T-helper 2 cell treated with Interferon-gamma antibody and Interleukin-4, amounts not matched to agents 5 μg/mL and 100 μg/mL, for 36 hours (primary cell): ENCODE measurements around the gene LRRC4C.
"Not testable (repeated sequence)": the region's sequence is repeated elsewhere in the genome, so short reads cannot be mapped to it uniquely, and the experiment has no call there.

Experiments
- DNase-seq: peaks from one replicate; pipeline ENCODE4 v3.0.0; 2021; ENCODE audit warnings: low spot score
- H3K27ac Mint-ChIP-seq: one replicate; pipeline ENCODE4 v1.8.0; 2021; ENCODE audit warnings: mild to moderate bottlenecking, mixed read lengths
- H3K27me3 Mint-ChIP-seq: one replicate; pipeline ENCODE4 v1.8.0; 2021; ENCODE audit warnings: low read depth, mixed read lengths
- H3K36me3 Mint-ChIP-seq: one replicate; pipeline ENCODE4 v1.8.0; 2021; ENCODE audit warnings: low read depth, mixed read lengths
- H3K4me1 Mint-ChIP-seq: one replicate; pipeline ENCODE4 v1.8.0; 2021; ENCODE audit warnings: low read depth, mixed read lengths
- H3K4me3 Mint-ChIP-seq: one replicate; pipeline ENCODE4 v1.8.0; 2022; ENCODE audit warnings: mild to moderate bottlenecking, moderate library complexity, mixed read lengths
- H3K9me3 Mint-ChIP-seq: one replicate; pipeline ENCODE4 v1.8.0; 2021; ENCODE audit warnings: mixed read lengths

LRRC4C gene

DNA sequence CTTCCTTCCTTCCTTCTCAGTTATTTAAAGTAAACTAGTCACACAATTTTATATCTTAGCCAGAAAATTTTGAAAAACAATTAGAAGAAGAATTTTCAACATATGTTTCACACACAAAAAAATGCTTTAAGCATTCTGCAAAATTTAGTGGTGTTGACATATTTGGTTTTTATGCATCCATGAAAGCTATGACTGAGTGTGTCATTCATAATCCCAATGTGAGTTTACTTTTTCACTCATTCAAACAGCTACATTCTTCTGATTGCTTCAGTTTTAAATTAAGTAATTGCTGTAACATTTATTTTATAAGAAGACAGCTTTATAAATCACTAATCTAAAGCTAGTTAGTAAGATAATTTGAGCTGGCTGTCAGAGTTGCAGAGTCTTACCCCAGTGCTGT lies 453.5 kb downstream of the LRRC4C start:
- H3K4me1 Mint-ChIP-seq = no peaks in the 10 kb centered on the region
- H3K9me3 Mint-ChIP-seq = peaks cover 35% of the 10 kb centered on the region
- no peak overlapping the region for H3K27ac Mint-ChIP-seq
- H3K4me3 Mint-ChIP-seq = no peak overlapping the region
- no peaks in the 10 kb centered on the region for H3K27me3 Mint-ChIP-seq
- DNase-seq = no peak
- H3K36me3 Mint-ChIP-seq = no peaks in the 10 kb centered on the region

DNA sequence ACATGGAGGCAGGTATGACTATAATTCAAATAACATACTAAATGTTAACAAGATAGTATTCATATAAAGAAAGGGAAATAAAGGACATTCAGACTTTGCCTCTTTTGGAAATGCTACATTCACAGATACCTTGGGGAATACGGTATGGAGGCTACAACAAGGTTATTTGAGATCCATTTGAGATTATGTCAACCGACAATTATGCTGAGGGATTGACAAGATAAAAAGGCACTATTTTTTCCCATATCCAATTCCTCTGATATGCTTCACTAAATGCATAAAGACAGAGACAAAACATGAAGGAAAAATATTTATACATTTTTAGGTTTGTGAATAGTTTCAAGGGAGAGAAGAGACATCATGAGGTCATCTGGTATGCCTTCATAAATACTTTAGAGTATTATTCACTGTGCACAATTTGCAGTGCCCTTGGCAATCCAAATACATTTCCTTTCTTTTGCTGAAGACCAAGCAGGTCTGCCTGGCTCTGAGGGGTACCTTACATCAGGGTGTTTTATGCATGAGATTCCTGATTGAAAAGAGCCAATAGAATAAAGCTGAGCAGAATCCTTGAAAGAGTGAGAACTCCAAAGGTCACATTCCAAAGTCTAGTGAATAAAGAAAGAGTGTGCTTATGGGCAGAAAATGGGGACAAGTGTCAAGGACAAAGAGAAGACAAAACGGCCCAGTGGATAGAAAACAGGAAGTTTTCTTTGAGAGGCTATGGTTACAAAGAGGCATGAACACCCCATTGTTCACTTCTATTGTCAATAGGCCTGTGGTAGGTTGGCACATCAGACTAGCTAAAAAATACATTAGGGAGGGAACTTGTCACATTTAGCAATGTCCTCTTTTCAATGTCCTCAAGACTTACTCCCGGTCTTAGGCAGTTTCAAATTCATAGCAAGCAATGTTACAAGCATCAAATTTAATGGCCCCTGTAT lies 455.8 kb downstream of the LRRC4C start:
- Mint-ChIP-seq H3K4me1 (no peaks in the 10 kb centered on the region), H3K9me3 (peaks cover 45% of the 10 kb centered on the region), H3K27me3 (no peaks in the 10 kb centered on the region), H3K4me3 (no peak overlapping the region), H3K36me3 (no peaks in the 10 kb centered on the region), H3K27ac (no peak overlapping the region)
- DNase-seq = no peak

DNA sequence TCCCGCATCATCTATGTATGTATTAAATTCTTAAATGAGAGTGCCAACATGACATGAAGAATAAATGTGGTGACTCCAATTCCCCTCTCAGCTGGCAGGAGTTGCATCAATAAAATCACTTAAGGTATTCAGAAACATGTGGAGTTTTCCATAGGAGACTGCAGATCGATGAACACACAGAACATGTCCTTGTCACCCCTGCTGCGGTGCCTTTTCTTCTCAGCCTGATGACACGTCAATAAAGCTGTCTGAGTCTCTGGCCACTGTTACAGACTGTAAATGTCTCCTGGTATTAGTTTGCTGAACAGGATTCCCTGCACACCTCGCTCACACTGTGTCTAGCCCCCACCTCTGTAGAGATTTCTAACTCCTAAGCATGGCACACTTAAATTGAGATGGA lies 460.5 kb downstream of the LRRC4C start:
- no peaks in the 10 kb centered on the region for H3K27me3 Mint-ChIP-seq
- H3K9me3 Mint-ChIP-seq = peaks cover 66% of the 10 kb centered on the region
- DNase-seq = no peak
- H3K36me3 Mint-ChIP-seq = no peaks in the 10 kb centered on the region
- H3K4me1 Mint-ChIP-seq = no peaks in the 10 kb centered on the region
- no peak overlapping the region for H3K27ac Mint-ChIP-seq
- H3K4me3 Mint-ChIP-seq = no peak overlapping the region

DNA sequence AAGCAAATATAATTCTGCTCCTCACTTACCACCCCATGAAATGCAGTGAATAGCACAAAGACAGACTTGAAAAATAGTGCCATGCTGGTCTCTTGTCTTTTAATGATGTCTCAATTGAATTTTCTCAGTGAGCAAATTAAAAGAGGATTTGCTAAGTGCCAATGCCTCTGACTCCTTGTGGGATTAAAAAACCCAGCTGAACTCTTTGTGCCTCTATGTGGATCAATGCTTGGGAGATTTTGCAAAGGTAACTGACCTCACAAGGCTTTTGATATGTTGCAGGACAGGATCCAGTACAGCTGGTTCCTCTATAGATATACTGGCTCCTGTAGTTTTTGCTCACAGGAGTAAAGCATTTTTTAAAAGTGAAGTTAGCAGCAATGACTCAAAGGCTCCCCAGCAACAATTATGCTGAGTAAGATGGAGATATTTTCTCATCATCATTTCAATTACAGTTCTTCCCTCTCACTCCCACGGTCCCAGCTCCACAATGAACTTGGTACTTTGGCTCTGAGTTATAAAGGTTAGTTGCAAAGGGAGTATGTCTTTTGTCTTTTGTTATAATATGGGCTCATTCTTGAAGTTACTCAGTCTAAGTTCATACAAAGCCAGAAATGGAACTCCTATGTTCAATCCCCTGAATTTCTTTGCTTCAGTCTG lies 471.5 kb downstream of the LRRC4C start:
- Mint-ChIP-seq H3K27me3 (no peaks in the 10 kb centered on the region), H3K27ac (no peak overlapping the region), H3K36me3 (no peaks in the 10 kb centered on the region), H3K4me1 (no peaks in the 10 kb centered on the region), H3K4me3 (no peak overlapping the region), H3K9me3 (peaks cover 40% of the 10 kb centered on the region)
- DNase-seq = no peak

DNA sequence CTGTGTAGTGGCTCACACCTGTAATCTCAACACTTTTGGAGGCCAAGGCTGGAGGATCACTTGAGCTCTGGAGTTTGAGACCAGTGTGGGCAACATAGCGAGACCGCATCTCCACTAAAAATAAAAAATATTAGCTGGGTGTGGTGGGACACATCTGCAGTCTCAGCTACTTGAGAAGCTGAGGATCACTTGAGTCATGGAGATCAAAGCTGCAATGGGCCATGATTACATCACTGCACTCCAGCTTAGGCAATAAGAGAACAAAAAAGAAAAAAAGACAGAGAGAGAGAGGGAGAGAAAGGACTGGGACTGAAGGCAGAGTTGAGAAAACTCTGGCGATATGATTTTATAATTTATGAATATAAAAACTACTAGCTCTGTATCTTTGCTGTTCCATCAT lies 473.1 kb downstream of the LRRC4C start:
- Mint-ChIP-seq H3K4me3 (no peak overlapping the region), H3K9me3 (peaks cover 42% of the 10 kb centered on the region), H3K36me3 (no peaks in the 10 kb centered on the region), H3K27ac (no peak overlapping the region), H3K27me3 (no peaks in the 10 kb centered on the region), H3K4me1 (no peaks in the 10 kb centered on the region)
- no peak for DNase-seq

DNA sequence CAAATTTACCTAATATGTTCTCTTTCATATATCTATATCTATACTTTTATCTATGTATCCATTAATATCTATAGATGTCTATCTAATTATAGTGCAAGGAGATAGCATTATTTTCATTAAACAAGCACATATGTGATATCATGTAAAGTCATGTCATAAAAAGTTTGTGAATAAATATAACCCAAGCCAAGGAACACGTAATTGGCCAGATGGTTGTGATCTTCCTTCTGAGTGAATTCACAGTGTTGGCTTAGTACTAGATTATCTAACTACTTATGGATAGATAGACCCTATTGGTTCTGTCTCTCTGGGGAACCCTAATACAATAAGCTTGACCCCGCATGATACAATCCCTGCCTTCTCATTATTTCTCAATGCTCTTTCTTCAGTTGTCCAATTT lies 484.4 kb downstream of the LRRC4C start:
- Mint-ChIP-seq H3K27me3 (no peaks in the 10 kb centered on the region), H3K9me3 (peaks cover 57% of the 10 kb centered on the region), H3K4me3 (no peak overlapping the region), H3K36me3 (no peaks in the 10 kb centered on the region), H3K27ac (no peak overlapping the region), H3K4me1 (no peaks in the 10 kb centered on the region)
- no peak for DNase-seq

DNA sequence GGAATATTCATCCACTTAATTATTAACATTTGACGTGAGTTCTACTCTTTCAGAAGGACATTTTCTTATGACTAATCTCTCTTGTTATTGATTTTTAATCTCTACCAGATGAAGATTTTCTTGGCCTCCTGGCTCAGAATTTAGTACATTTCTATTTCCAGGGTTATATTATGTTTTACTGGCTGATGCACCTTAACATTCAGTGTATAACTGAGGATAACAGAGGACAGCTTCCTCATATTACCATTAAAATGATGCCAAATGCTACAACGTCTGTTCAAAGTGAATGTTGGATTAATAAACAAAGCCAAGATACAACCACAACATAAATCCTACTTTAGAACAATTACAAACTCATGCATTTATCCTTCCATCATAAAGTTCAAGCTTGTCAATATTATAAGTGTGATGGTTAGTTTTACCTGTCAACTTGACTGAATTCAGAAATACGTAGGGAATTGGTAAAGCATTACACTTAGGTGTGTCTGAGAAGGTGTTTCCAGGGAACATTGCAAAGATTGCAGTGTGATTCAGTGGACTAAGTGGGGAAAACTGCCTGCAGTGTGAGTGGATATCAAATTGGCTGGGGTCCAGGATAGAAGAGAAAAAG lies 485.2 kb downstream of the LRRC4C start:
- H3K9me3 Mint-ChIP-seq = peaks cover 59% of the 10 kb centered on the region
- no peaks in the 10 kb centered on the region for H3K27me3 Mint-ChIP-seq
- DNase-seq = no peak
- no peak overlapping the region for H3K4me3 Mint-ChIP-seq
- no peaks in the 10 kb centered on the region for H3K36me3 Mint-ChIP-seq
- no peak overlapping the region for H3K27ac Mint-ChIP-seq
- no peaks in the 10 kb centered on the region for H3K4me1 Mint-ChIP-seq

DNA sequence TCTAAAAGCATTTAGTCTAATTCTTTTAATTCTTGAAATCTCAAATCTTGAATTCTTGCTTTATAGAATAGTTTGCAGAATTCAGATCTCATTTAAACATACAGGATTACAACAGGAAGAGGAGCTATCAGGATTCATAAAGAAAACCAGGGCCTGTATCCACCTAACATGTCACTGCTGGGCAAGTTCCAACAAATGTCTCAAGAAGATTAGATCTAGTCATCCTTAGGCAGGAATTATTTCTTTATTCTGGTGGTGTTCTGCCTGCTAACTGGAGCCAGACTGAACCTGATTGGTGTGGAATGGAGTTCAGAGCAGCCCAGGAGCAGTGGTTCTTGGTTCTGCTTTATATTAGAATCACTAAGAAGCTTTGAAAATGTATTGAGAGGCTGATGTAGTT lies 500.7 kb downstream of the LRRC4C start:
- H3K4me1 Mint-ChIP-seq = no peaks in the 10 kb centered on the region
- H3K27ac Mint-ChIP-seq = no peak overlapping the region
- H3K27me3 Mint-ChIP-seq = no peaks in the 10 kb centered on the region
- H3K9me3 Mint-ChIP-seq = peaks cover 40% of the 10 kb centered on the region
- no peak overlapping the region for H3K4me3 Mint-ChIP-seq
- DNase-seq = no peak
- H3K36me3 Mint-ChIP-seq = no peaks in the 10 kb centered on the region

DNA sequence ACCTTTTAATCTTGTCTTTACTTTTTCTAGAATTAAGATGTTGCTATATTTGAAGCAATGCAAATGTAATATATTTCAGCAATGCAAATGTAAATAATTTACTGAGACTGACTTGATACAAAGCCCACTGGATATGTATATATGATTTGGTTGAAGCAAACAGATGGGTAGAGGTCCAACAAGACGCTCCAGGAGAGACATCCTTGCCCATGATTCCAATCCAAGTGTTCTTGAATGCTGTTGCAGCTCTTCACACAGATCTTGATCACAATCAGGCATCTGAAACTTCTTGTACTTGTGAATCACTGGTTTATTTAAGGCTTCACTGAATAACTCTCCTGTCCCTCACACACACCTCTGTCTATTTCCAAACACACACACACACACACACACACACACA lies 507.0 kb downstream of the LRRC4C start:
- no peak overlapping the region for H3K27ac Mint-ChIP-seq
- no peak overlapping the region for H3K4me3 Mint-ChIP-seq
- H3K36me3 Mint-ChIP-seq = no peaks in the 10 kb centered on the region
- DNase-seq = no peak
- H3K9me3 Mint-ChIP-seq = peaks cover 41% of the 10 kb centered on the region
- no peaks in the 10 kb centered on the region for H3K4me1 Mint-ChIP-seq
- H3K27me3 Mint-ChIP-seq = no peaks in the 10 kb centered on the region

DNA sequence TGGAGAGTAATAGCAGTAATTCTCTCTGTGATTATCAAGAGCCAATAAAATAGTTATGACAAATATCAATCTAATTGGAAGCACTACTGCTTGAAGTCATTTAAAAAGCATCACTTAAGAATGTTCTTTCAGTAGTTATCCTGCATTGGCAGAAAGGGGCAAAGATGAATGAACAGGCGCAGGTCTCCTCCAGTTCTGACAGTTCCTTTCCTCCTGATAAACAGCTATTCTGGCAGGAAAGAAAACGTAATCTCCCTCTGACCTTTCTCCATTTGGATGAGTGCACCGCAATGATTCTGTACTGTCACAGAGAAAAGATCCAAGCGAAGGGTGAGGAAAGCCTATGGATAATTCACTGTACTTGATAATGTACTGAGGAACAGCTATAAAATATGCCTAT lies 521.5 kb downstream of the LRRC4C start:
- no peak overlapping the region for H3K4me3 Mint-ChIP-seq
- H3K36me3 Mint-ChIP-seq = no peaks in the 10 kb centered on the region
- peaks cover 38% of the 10 kb centered on the region for H3K9me3 Mint-ChIP-seq
- no peaks in the 10 kb centered on the region for H3K4me1 Mint-ChIP-seq
- DNase-seq = no peak
- no peak overlapping the region for H3K27ac Mint-ChIP-seq
- H3K27me3 Mint-ChIP-seq = no peaks in the 10 kb centered on the region

DNA sequence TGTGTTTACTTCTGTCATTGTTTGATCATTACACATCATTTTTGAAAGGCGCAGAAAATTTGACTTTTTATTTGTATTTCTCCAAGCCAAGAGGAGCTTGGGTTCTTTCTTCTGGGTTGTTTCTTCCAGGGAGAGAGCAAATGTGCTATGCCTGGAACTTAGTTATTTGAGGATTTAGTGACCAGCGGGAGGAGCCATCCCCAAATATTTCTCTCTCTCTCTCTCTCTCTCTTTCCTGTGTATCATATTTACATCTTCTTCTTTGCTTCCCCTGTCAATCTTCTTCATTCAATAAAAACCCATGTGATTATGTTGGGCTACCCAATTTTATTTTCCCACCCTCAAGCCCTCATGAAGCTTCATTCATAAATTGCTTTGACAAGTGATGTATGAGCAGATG lies 534.5 kb downstream of the LRRC4C start:
- no peak for DNase-seq
- Mint-ChIP-seq H3K36me3 (no peaks in the 10 kb centered on the region), H3K9me3 (peaks cover 41% of the 10 kb centered on the region), H3K4me3 (no peak overlapping the region), H3K27ac (no peak overlapping the region), H3K27me3 (no peaks in the 10 kb centered on the region), H3K4me1 (no peaks in the 10 kb centered on the region)

DNA sequence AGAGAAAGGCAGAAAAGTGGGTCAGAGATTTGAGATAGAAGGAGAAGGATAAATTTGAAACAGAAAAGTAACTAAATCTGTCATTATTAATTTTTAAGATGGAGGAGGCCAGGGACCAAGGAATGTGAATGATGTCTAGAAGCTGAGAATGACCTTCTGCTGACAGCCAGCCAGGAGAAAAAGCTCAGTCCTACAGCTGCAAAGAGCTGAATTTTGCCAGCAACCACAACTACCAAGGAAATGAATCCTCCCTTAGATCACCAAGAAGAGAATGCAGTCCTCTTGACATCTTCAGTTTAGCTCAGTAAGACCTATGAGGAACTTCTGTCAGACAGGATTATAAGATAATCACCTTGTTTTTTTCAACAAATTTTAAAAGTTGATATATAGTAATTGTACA lies 538.2 kb downstream of the LRRC4C start:
- Mint-ChIP-seq H3K36me3 (no peaks in the 10 kb centered on the region), H3K9me3 (peaks cover 44% of the 10 kb centered on the region), H3K27ac (no peak overlapping the region), H3K4me1 (no peaks in the 10 kb centered on the region), H3K27me3 (no peaks in the 10 kb centered on the region), H3K4me3 (no peak overlapping the region)
- no peak for DNase-seq

DNA sequence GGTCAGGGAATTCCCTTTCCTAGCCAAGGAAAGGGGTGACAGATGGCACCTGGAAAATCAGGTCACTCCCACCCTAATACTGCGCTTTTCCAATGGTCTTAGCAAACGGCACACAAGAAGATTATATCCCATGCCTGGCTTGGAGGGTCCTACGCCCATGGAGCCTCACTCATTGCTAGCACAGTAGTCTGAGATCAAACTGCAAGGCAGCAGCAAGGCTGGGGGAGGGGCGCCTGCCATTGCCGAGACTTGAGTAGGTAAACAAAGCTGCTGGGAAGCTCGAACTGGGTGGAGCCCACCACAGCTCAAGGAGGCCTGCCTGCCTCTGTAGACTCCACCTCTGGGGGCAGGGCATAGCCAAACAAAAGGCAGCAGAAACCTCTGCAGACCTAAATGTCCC lies 548.7 kb downstream of the LRRC4C start:
- not testable (repeated sequence) for DNase-seq, H3K27me3 Mint-ChIP-seq, H3K4me1 Mint-ChIP-seq, H3K4me3 Mint-ChIP-seq, H3K36me3 Mint-ChIP-seq, H3K27ac Mint-ChIP-seq
- H3K9me3 Mint-ChIP-seq = peaks cover 42% of the 10 kb centered on the region

DNA sequence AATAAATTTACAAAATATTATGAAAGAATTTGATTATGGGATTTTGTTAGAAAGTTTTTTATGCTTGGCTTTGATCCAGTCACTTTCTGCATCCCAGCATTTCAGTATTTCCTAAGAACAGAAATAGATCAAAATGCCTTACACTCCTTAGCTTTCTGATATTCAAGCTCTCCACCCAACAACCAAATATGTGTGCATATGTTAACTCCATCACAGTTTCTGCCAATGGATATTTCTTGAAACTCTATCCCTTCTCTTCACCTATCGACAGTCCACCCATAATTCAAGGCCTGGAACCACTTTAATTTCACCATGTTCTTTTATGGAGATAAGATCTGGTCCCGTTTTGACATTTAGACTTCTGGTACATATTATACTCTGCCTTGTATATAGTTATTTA lies 565.0 kb downstream of the LRRC4C start:
- Mint-ChIP-seq H3K4me1 (no peaks in the 10 kb centered on the region), H3K27me3 (no peaks in the 10 kb centered on the region), H3K9me3 (peaks cover 59% of the 10 kb centered on the region), H3K27ac (no peak overlapping the region), H3K4me3 (no peak overlapping the region), H3K36me3 (no peaks in the 10 kb centered on the region)
- DNase-seq = no peak
